Hepatocyte (in vitro differentiated cells): ENCODE data around the gene SYNGR4. TPM values are rescaled to one million over a fixed set of nuclear protein-coding genes. Genes with fewer than 3 reads are reported as not detected.
A peak's percentile ranks its signal among the peaks of the same experiment; 100 is the strongest.

Experiments used
- DNase-seq: peaks from one replicate; pipeline ENCODE4 v3.0.0-alpha.2; 2016; ENCODE audit warnings: low spot score
- H2AFZ ChIP-seq: fragments of 200-600 bp; sonication (generic); 2 replicates; pipeline ENCODE4 v1.6.0; 2016; ENCODE audit warnings: antibody characterized with exemption, mild to moderate bottlenecking
- H3K27ac ChIP-seq: fragments of 200-600 bp; sonication (generic); 2 replicates; pipeline ENCODE4 v1.5.1; 2016; ENCODE audit warnings: mild to moderate bottlenecking
- H3K27me3 ChIP-seq: fragments of 200-600 bp; sonication (generic); 2 replicates; pipeline ENCODE4 v1.6.1; 2016
- H3K36me3 ChIP-seq: fragments of 200-600 bp; sonication (generic); replicated peaks from 2 replicates; pipeline ENCODE4 v1.5.1; 2016; ENCODE audit warnings: low read depth; ENCODE audit not compliant: insufficient read depth
- H3K4me1 ChIP-seq: fragments of 200-600 bp; sonication (generic); 2 replicates; pipeline ENCODE4 v1.5.1; 2016; ENCODE audit warnings: mild to moderate bottlenecking, moderate library complexity; ENCODE audit not compliant: insufficient read depth
- H3K4me2 ChIP-seq: fragments of 200-600 bp; sonication (generic); 2 replicates; pipeline ENCODE4 v1.6.0; 2016
- H3K4me3 ChIP-seq: fragments of 200-600 bp; sonication (generic); 2 replicates; pipeline ENCODE4 v1.5.1; 2016; ENCODE audit warnings: mild to moderate bottlenecking
- H3K79me2 ChIP-seq: fragments of 200-600 bp; sonication (generic); 2 replicates; pipeline ENCODE4 v1.6.0; 2017; ENCODE audit warnings: mild to moderate bottlenecking
- H3K9me2 ChIP-seq: fragments of 200-600 bp; sonication (generic); replicated peaks from 2 replicates; pipeline ENCODE4 v1.6.0; 2017; ENCODE audit warnings: mild to moderate bottlenecking; ENCODE audit not compliant: insufficient read depth
- H3K9me3 ChIP-seq: fragments of 200-600 bp; sonication (generic); 2 replicates; pipeline ENCODE4 v1.5.1; 2016; ENCODE audit warnings: low read depth, mild to moderate bottlenecking
- H4K20me1 ChIP-seq: fragments of 200-600 bp; sonication (generic); 2 replicates; pipeline ENCODE4 v1.6.0; 2016; ENCODE audit warnings: mild to moderate bottlenecking; ENCODE audit not compliant: insufficient read depth, poor library complexity, severe bottlenecking
- CTCF ChIP-seq: fragments of 200-600 bp; sonication (generic); IDR thresholded peaks from 2 replicates; pipeline ENCODE4 v1.5.1; 2016; ENCODE audit warnings: antibody characterized with exemption, mild to moderate bottlenecking; ENCODE audit not compliant: poor library complexity
- EZH2 ChIP-seq: fragments of 200-600 bp; sonication (generic); IDR thresholded peaks from 2 replicates; pipeline ENCODE4 v1.6.1; 2016; ENCODE audit warnings: antibody characterized with exemption, mild to moderate bottlenecking, borderline replicate concordance
- EZH2phosphoT487 ChIP-seq: fragments of 200-600 bp; sonication (generic); IDR thresholded peaks from one replicate; pipeline ENCODE4 v1.6.1; 2018; ENCODE audit warnings: antibody characterized with exemption, mild to moderate bottlenecking, low read depth, moderate library complexity; ENCODE audit not compliant: unreplicated experiment, severe bottlenecking
- WGBS: methylation state at CpG from one replicate; pipeline ENCODE4 v1.1.6; 2016; ENCODE audit warnings: low lambda C conversion rate; ENCODE audit errors: missing lambda C conversion rate; 5-methylcytosine and 5-hydroxymethylcytosine counted together
- polyA plus RNA-seq: library from polyadenylated mRNA; unstranded; fragments of >200 nt; fragmentation: Nextera tagmentation; extraction: Ambion mirVana; gene quantifications from 2 replicates; pipeline ENCODE4 v1.2.1, GENCODE V29; 2016
- total RNA-seq: library from RNA; depleted of rRNA; stranded (reverse); fragments of >200 nt; gene quantifications from 2 replicates; pipeline ENCODE4 v1.2.3, GENCODE V29; 2014

The SYNGR4 gene
- total and polyA plus RNA-seq, 2 experiments from 2014 or later = 1.3 TPM; not detected in 1

GRCh38 chr19:48413879-48414587 lies 49.9 kb downstream of the SYNGR4 start:
- no peaks in the 10 kb centered on the region for H3K27me3 ChIP-seq
- no peaks in the 10 kb centered on the region for H3K9me3 ChIP-seq
- no peaks in the 10 kb centered on the region for H3K4me1 ChIP-seq
- H3K79me2 ChIP-seq = no peaks in the 10 kb centered on the region
- peak; percentile 15 for DNase-seq
- H4K20me1 ChIP-seq = no peaks in the 10 kb centered on the region
- no peak overlapping the region for H3K4me3 ChIP-seq
- no peaks in the 10 kb centered on the region for H3K36me3 ChIP-seq
- H2AFZ ChIP-seq = peak overlapping the region; percentile 77
- H3K9me2 ChIP-seq = no peaks in the 10 kb centered on the region
- TF ChIP-seq EZH2 (no peak), CTCF (no peak), EZH2phosphoT487 (no peak)
- H3K4me2 ChIP-seq = peak overlapping the region; percentile 77
- 39% methylated on average over 24 of the region's 24 CpGs for whole genome bisulfite sequencing
- no peak overlapping the region for H3K27ac ChIP-seq

GRCh38 chr19:48415395-48415794 lies 51.2 kb downstream of the SYNGR4 start:
- WGBS = 52% methylated on average over 3 of the region's 14 CpGs
- no peaks in the 10 kb centered on the region for H3K27me3 ChIP-seq
- H3K4me3 ChIP-seq = no peak overlapping the region
- H3K4me1 ChIP-seq = no peaks in the 10 kb centered on the region
- no peaks in the 10 kb centered on the region for H3K36me3 ChIP-seq
- H2AFZ ChIP-seq = peak overlapping the region; percentile 40
- peak; percentile 84 for DNase-seq
- H3K79me2 ChIP-seq = no peaks in the 10 kb centered on the region
- H3K9me2 ChIP-seq = no peaks in the 10 kb centered on the region
- H3K27ac ChIP-seq = no peak overlapping the region
- H4K20me1 ChIP-seq = no peaks in the 10 kb centered on the region
- peak overlapping the region; percentile 77 for H3K4me2 ChIP-seq
- TF ChIP-seq EZH2phosphoT487 (no peak), EZH2 (no peak), CTCF (no peak)
- H3K9me3 ChIP-seq = no peaks in the 10 kb centered on the region

GRCh38 chr19:48415806-48416221 lies 51.6 kb downstream of the SYNGR4 start:
- Histone ChIP-seq H3K36me3 (no peaks in the 10 kb centered on the region), H3K4me3 (no peak overlapping the region), H3K27ac (no peak overlapping the region), H3K79me2 (no peaks in the 10 kb centered on the region), H3K4me2 (no peak overlapping the region), H3K27me3 (no peaks in the 10 kb centered on the region), H2AFZ (no peak overlapping the region), H3K9me2 (no peaks in the 10 kb centered on the region), H3K4me1 (no peaks in the 10 kb centered on the region), H3K9me3 (no peaks in the 10 kb centered on the region), H4K20me1 (no peaks in the 10 kb centered on the region)
- WGBS = 90% methylated on average over 26 of the region's 30 CpGs
- no peak for DNase-seq
- TF ChIP-seq EZH2 (no peak), CTCF (no peak), EZH2phosphoT487 (no peak)
